Vagina (tissue), 2 donors: ENCODE results near the gene FAHD2B.
"Not testable (repeated sequence)": the region's sequence is repeated elsewhere in the genome, so short reads cannot be mapped to it uniquely, and the experiment has no call there.

Experiments
- CTCF ChIP-seq, 3 experiments: fragments of 450-650 bp in 2 of 3; fragments of 200-600 bp in 1 of 3; sonication (generic) in 1 of 3; IDR thresholded peaks; one replicate each; pipeline ENCODE4 v1.5.1; 2017 to 2019; ENCODE audit warnings: antibody characterized with exemption in 3 of 3, mild to moderate bottlenecking in 2 of 3, moderate library complexity in 2 of 3
- POLR2A ChIP-seq, 2 donors: fragments of 450-650 bp; IDR thresholded peaks; one replicate each; pipeline ENCODE4 v1.6.1; 2017; ENCODE audit warnings: antibody characterized with exemption in 2 of 2, mild to moderate bottlenecking in 2 of 2, moderate library complexity in 2 of 2

GRCh38 chr2:97092946-97093345 lies 1.7 kb downstream of the FAHD2B start:
- TF ChIP-seq CTCF, POLR2A (IDR thresholded peaks at IDR 0.05): not testable (repeated sequence)
